ENCODE data around the gene CCDC152.

Gene CCDC152

DNA sequence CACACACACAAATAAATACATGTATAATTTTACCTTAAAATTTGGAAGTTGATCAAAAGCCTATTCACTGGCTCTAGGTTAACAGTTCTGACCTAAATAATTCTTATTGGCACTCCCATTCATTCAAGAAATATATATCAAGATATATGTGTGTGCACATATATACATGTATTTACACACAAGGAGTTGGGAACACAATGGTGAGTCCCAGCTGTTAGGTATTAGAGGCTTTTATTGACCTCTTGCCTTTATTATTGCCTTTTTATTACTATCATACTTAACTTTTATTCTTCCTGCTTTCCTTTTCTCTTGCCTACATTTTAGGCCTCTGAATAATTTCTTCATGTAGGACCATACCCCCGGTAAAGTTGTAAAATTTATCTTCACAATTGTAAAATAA lies 25.0 kb downstream of the CCDC152 start:
- peaks cover 33% of the 10 kb centered on the region for H3K27me3 ChIP-seq (ENCODE audit: insufficient read depth, low read depth, severe bottlenecking)
- H3K4me3 ChIP-seq (ENCODE audit: low read depth, low read length): no peak overlapping the region
- H3K9me3 ChIP-seq (ENCODE audit: severe bottlenecking): peaks cover 3% of the 10 kb centered on the region
- TF ChIP-seq, protein P1, sequence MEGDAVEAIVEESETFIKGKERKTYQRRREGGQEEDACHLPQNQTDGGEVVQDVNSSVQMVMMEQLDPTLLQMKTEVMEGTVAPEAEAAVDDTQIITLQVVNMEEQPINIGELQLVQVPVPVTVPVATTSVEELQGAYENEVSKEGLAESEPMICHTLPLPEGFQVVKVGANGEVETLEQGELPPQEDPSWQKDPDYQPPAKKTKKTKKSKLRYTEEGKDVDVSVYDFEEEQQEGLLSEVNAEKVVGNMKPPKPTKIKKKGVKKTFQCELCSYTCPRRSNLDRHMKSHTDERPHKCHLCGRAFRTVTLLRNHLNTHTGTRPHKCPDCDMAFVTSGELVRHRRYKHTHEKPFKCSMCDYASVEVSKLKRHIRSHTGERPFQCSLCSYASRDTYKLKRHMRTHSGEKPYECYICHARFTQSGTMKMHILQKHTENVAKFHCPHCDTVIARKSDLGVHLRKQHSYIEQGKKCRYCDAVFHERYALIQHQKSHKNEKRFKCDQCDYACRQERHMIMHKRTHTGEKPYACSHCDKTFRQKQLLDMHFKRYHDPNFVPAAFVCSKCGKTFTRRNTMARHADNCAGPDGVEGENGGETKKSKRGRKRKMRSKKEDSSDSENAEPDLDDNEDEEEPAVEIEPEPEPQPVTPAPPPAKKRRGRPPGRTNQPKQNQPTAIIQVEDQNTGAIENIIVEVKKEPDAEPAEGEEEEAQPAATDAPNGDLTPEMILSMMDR (IDR thresholded peaks at IDR 0.05; ENCODE audit: low read depth, low read length): no peak
- no peaks in the 10 kb centered on the region for H3K36me3 ChIP-seq
- DNase-seq: no peak
- no peak overlapping the region for H3K27ac ChIP-seq

DNA sequence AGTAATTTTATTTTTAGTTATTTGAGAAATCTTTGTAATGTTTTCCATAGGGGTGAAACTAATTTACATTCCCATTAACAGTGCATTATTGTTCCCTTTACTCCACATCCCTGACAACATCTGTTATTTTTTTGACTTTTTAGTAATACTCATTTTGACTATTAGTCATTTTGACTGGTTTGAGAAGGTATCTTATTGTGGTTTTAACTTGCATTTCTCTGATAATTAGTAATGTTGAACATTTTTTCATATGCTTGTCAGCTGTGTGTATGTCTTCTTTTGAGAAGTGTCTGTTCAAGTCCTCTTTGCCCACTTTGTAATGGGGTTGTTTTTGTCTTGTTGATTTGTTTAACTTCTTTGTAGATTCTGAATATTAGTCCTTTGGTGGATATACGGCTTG lies 27.5 kb downstream of the CCDC152 start:
- DNase-seq: no peak
- Histone ChIP-seq H3K4me3 (ENCODE audit: low read depth, low read length) (no peak overlapping the region), H3K27me3 (ENCODE audit: insufficient read depth, low read depth, severe bottlenecking) (peaks cover 18% of the 10 kb centered on the region), H3K36me3 (no peaks in the 10 kb centered on the region), H3K27ac (no peak overlapping the region), H3K9me3 (ENCODE audit: severe bottlenecking) (peaks cover 6% of the 10 kb centered on the region)
- TF ChIP-seq, protein P1 (IDR thresholded peaks at IDR 0.05; ENCODE audit: low read depth, low read length): no peak

DNA sequence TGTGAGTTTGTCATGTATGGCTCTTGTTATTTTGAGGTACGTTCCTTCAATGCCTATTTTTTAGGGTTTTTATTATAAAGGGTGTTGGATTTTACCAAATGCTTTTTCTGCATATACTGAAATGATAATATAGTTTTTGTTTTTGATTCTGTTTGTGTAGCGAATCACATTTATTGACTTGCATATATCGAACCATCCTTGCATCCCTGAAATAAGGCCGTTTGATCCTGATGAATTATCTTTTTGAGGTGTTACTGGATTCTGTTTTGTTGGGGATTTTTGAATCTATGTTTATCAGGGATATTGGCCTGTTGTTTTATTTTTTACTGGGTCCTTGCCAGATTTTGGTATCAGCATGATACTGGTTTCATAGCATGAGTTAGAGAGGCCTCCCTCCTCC lies 29.1 kb downstream of the CCDC152 start:
- peaks cover 7% of the 10 kb centered on the region for H3K27me3 ChIP-seq (ENCODE audit: insufficient read depth, low read depth, severe bottlenecking)
- no peak overlapping the region for H3K4me3 ChIP-seq (ENCODE audit: low read depth, low read length)
- TF ChIP-seq, protein P1 (IDR thresholded peaks at IDR 0.05; ENCODE audit: low read depth, low read length): no peak
- H3K9me3 ChIP-seq (ENCODE audit: severe bottlenecking): peaks cover 6% of the 10 kb centered on the region
- H3K36me3 ChIP-seq: no peaks in the 10 kb centered on the region
- no peak overlapping the region for H3K27ac ChIP-seq
- no peak for DNase-seq

DNA sequence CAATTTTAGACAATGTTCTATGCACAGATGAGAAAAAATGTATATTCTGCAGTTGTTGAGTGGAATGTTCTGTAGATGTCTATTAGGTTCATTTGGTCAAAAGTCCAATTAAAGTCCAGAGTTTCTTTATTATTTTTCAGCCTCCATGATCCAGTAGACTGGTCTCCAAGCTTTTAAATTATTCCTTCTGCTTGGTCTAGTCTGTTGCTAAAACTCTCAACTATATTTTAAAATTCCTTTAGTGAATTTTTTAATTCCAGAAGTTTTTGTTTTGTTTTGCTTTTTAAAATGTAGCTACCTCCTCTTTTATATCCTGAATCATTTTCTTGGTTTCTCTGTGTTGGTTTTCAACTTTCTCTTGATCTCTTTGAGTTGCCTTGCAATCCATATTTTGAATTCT lies 30.5 kb downstream of the CCDC152 start:
- peaks cover under 1% of the 10 kb centered on the region for H3K27me3 ChIP-seq (ENCODE audit: insufficient read depth, low read depth, severe bottlenecking)
- no peak overlapping the region for H3K27ac ChIP-seq
- DNase-seq: no peak
- no peak overlapping the region for H3K4me3 ChIP-seq (ENCODE audit: low read depth, low read length)
- no peaks in the 10 kb centered on the region for H3K36me3 ChIP-seq
- H3K9me3 ChIP-seq (ENCODE audit: severe bottlenecking): peaks cover 6% of the 10 kb centered on the region
- TF ChIP-seq, protein P1 (IDR thresholded peaks at IDR 0.05; ENCODE audit: low read depth, low read length): no peak

DNA sequence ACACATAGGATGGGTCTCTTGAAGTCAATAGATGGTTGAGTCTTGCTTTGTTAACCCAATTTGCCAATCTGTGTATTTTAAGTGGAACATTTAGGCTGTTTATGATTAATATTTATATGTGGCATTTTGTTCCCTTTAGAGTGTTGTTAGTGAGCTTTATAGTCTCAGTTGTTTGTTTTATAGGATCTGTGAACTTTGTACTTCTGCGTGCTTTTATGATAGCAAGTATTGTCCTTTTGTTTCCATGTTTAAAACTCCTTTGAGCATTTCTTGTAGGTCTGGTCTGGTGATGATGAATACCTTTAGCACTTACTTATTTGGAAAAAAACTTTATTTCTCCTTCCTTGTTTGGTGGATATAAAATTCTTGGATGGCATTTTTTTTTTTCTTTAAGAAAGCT lies 31.2 kb downstream of the CCDC152 start:
- Histone ChIP-seq H3K36me3 (no peaks in the 10 kb centered on the region), H3K27me3 (ENCODE audit: insufficient read depth, low read depth, severe bottlenecking) (no peaks in the 10 kb centered on the region), H3K27ac (no peak overlapping the region), H3K9me3 (ENCODE audit: severe bottlenecking) (peaks cover 6% of the 10 kb centered on the region), H3K4me3 (ENCODE audit: low read depth, low read length) (no peak overlapping the region)
- DNase-seq: no peak
- TF ChIP-seq, protein P1 (IDR thresholded peaks at IDR 0.05; ENCODE audit: low read depth, low read length): no peak

DNA sequence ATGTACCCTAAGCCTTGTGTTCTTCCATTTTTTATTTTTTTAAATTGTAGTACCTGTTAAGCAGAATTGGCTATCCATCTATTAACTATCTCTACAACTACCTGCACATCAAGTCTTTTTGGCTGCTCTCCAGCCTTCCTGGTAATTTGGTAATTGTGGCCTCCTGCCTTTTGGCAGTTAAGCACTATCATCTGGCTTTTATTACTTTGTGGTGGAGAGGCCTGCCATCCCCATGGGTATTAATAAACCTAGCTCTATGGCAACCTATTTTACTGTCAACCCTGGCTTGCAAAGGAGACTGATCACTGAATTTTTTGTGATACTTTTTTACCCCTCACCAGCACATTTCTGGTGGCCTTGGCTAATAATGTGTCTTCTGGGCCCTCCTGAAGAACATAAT lies 34.5 kb downstream of the CCDC152 start:
- no peak for DNase-seq

More for the DNA sequence above, 34.5 kb downstream of the CCDC152 start:
- TF ChIP-seq, protein P1 (IDR thresholded peaks at IDR 0.05; ENCODE audit: low read depth, low read length): no peak
- H3K27me3 ChIP-seq (ENCODE audit: insufficient read depth, low read depth, severe bottlenecking): no peaks in the 10 kb centered on the region
- no peak overlapping the region for H3K4me3 ChIP-seq (ENCODE audit: low read depth, low read length)
- H3K9me3 ChIP-seq (ENCODE audit: severe bottlenecking): peaks cover 4% of the 10 kb centered on the region
- no peaks in the 10 kb centered on the region for H3K36me3 ChIP-seq
- H3K27ac ChIP-seq: no peak overlapping the region

Data from WERI-Rb-1 (cell line).